Renal cortex interstitium (tissue), 11 donors: ENCODE data around the gene NUDCD2. TPM values are rescaled to one million over a fixed set of nuclear protein-coding genes. Genes with fewer than 3 reads are reported as not detected.
"Not testable (repeated sequence)": the region's sequence is repeated elsewhere in the genome, so short reads cannot be mapped to it uniquely, and the experiment has no call there.

Experiments
- DNase-seq, 11 donors: peaks; one replicate each; pipeline ENCODE4 v3.0.0-alpha.2; 2013; ENCODE audit warnings: low read depth in 9 of 11, low spot score in 4 of 11; ENCODE audit errors: extremely low read depth in 1 of 11
- polyA plus RNA-seq, 3 donors: library from polyadenylated mRNA; unstranded; fragments of 120-200 nt; gene quantifications; one replicate each; pipeline ENCODE4 v1.2.1, GENCODE V29; 2013; ENCODE audit not compliant: insufficient read length in 3 of 3

Gene NUDCD2
- polyA plus RNA-seq, 3 donors = 49.9 to 60.8 (median 56.0) TPM

- DNase-seq = no peak
Measured at GRCh38 chr5:163399923-163400322, 60.0 kb downstream of the NUDCD2 start.

GRCh38 chr5:163397354-163397753, 62.5 kb downstream of the NUDCD2 start:
- DNase-seq = no peak

GRCh38 chr5:163396818-163397340, 63.0 kb downstream of the NUDCD2 start:
- DNase-seq = not testable (repeated sequence)

Other genes with a start within 250 kb of the NUDCD2 start
- 100 to 1,000 TPM; 178 to 247 (median 199) TPM for gene CCNG1, start 22.5 kb downstream of the NUDCD2 start, polyA plus RNA-seq
- gene HMMR, start 530 bp upstream of the NUDCD2 start, polyA plus RNA-seq = 10 to 100 TPM; 18.3 to 25.9 (median 22.6) TPM
- 100 to 1,000 TPM; 102 to 118 (median 104) TPM for gene MAT2B, start 45.5 kb upstream of the NUDCD2 start, polyA plus RNA-seq